Uterine smooth muscle cell (primary cell): ENCODE results near the gene MMP27. TPM values are rescaled to one million over a fixed set of nuclear protein-coding genes. Genes with fewer than 3 reads are reported as not detected.

Experiments used
- total RNA-seq: library from RNA; depleted of rRNA; stranded (reverse); fragments of >200 nt; gene quantifications from 2 replicates; pipeline ENCODE4 v1.2.3, GENCODE V29; 2014

Gene MMP27, protein sequence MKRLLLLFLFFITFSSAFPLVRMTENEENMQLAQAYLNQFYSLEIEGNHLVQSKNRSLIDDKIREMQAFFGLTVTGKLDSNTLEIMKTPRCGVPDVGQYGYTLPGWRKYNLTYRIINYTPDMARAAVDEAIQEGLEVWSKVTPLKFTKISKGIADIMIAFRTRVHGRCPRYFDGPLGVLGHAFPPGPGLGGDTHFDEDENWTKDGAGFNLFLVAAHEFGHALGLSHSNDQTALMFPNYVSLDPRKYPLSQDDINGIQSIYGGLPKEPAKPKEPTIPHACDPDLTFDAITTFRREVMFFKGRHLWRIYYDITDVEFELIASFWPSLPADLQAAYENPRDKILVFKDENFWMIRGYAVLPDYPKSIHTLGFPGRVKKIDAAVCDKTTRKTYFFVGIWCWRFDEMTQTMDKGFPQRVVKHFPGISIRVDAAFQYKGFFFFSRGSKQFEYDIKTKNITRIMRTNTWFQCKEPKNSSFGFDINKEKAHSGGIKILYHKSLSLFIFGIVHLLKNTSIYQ
- total RNA-seq, result not detected in 2 replicates

GRCh38 chr11:102705626-102706025 is at the start of gene MMP27:
Gene MMP27 (minus strand): TSS chr11:102705769. CDS start chr11:102705714, 55 bp downstream.

GRCh38 chr11:102724904-102725500 is 19.4 kb upstream of the MMP27 start, which contains the start of gene MMP8:
Gene MMP8 (minus strand): TSS chr11:102724954. CDS start chr11:102724855, 99 bp downstream.

Other genes starting within 250 kb of the MMP27 start
- gene MMP7, start 175.0 kb downstream of the MMP27 start, total RNA-seq, result not detected in 2 replicates
- not detected in 2 replicates for gene MMP20, start 80.4 kb downstream of the MMP27 start, total RNA-seq
- gene MMP8, start 19.2 kb upstream of the MMP27 start, total RNA-seq, result 0.11 TPM in 1 of 2 replicates, not detected in the other
- gene MMP10, start 74.9 kb upstream of the MMP27 start, total RNA-seq, result 1.2 and 1.9 TPM in 2 replicates
- 221 and 608 TPM in 2 replicates for gene MMP1, start 92.4 kb upstream of the MMP27 start, total RNA-seq
- 54.4 and 65.3 TPM in 2 replicates for gene MMP3, start 137.8 kb upstream of the MMP27 start, total RNA-seq
- gene MMP12, start 169.2 kb upstream of the MMP27 start, total RNA-seq, result 0.11 TPM in 1 of 2 replicates, not detected in the other
- 0.11 TPM in 1 of 2 replicates, not detected in the other for gene MMP13, start 250.0 kb upstream of the MMP27 start, total RNA-seq